Astrocyte of the cerebellum (primary cell): ENCODE data around the gene SLC1A5.
"Not testable (repeated sequence)": the region's sequence is repeated elsewhere in the genome, so short reads cannot be mapped to it uniquely, and the experiment has no call there.

Experiments
- DNase-seq: peaks from one replicate; pipeline ENCODE4 v3.0.0-alpha.2; 2011; ENCODE audit warnings: low read depth
- H3K4me3 ChIP-seq: 2 replicates; pipeline ENCODE4 v1.5.1; 2011; ENCODE audit warnings: mild to moderate bottlenecking, low read depth, low read length, moderate library complexity
- CTCF ChIP-seq: IDR thresholded peaks from 2 replicates; pipeline ENCODE4 v1.5.1; 2012; ENCODE audit warnings: low read length, low read depth, moderate library complexity, mild to moderate bottlenecking; ENCODE audit errors: missing control alignments
- in situ Hi-C: cut with HindIII; loops from 2 replicates; pipeline ENCODE4 v1.10.0; 2017; ENCODE audit warnings: low sequenced_read_pairs

Gene SLC1A5

GRCh38 chr19:46761418-46761831 is 27.0 kb downstream of the SLC1A5 start:
- DNase-seq: no peak
- no peak for TF ChIP-seq CTCF
- no peak overlapping the region for H3K4me3 ChIP-seq
- in situ Hi-C loops: no loop called here

- H3K4me3 ChIP-seq, in situ Hi-C loops, DNase-seq: not testable (repeated sequence)
Observed at GRCh38 chr19:46760897-46761296, 27.5 kb downstream of the SLC1A5 start.

GRCh38 chr19:46760363-46760762 is 28.0 kb downstream of the SLC1A5 start:
- no peak overlapping the region for H3K4me3 ChIP-seq
- in situ Hi-C loops: no loop called here
- no peak for TF ChIP-seq CTCF
- no peak for DNase-seq

GRCh38 chr19:46759817-46760333 is 28.5 kb downstream of the SLC1A5 start:
- H3K4me3 ChIP-seq: no peak overlapping the region
- DNase-seq: peak; percentile 49
- TF ChIP-seq CTCF: no peak
- in situ Hi-C loops: loop anchor here (5.0 kb wide), 1 partner anchor 47 kb away; no protein-coding TSS in a partner anchor

- in situ Hi-C loops: loop anchor here (5.0 kb wide), 1 partner anchor 48 kb away; no protein-coding TSS in a partner anchor
- TF ChIP-seq CTCF: no peak
- H3K4me3 ChIP-seq: no peak overlapping the region
- no peak for DNase-seq
Observed at GRCh38 chr19:46759206-46759605, 29.2 kb downstream of the SLC1A5 start.

- H3K4me3 ChIP-seq: no peak overlapping the region
- in situ Hi-C loops: loop anchor here (5.0 kb wide), 1 partner anchor 51 kb away; no protein-coding TSS in a partner anchor
- DNase-seq: no peak
- TF ChIP-seq CTCF: no peak
Observed at GRCh38 chr19:46756544-46756888, 31.9 kb downstream of the SLC1A5 start.

- DNase-seq: no peak
Observed at GRCh38 chr19:46755853-46756543, 32.4 kb downstream of the SLC1A5 start.

More at GRCh38 chr19:46755853-46756543, 32.4 kb downstream of the SLC1A5 start:
- in situ Hi-C loops: loop anchor here (5.0 kb wide), 1 partner anchor 51 kb away; no protein-coding TSS in a partner anchor
- no peak for TF ChIP-seq CTCF
- no peak overlapping the region for H3K4me3 ChIP-seq
